WERI-Rb-1 (cell line): ENCODE results near the gene CD24.
A peak's percentile ranks its signal among the peaks of the same experiment; 100 is the strongest.
"Not testable (repeated sequence)": the region's sequence is repeated elsewhere in the genome, so short reads cannot be mapped to it uniquely, and the experiment has no call there.

Experiments used
- DNase-seq: peaks from one replicate; pipeline ENCODE4 v3.0.0-alpha.2; 2020
- H3K27ac ChIP-seq: fragments of 250-450 bp; sonication (Bioruptor Pico); 2 replicates; pipeline ENCODE4 v1.5.1; 2020; ENCODE audit warnings: mild to moderate bottlenecking, moderate library complexity
- H3K27me3 ChIP-seq: fragments of 250-450 bp; sonication (Bioruptor Pico); 2 replicates; pipeline ENCODE4 v1.5.1; 2021; ENCODE audit warnings: mild to moderate bottlenecking, low read depth, moderate library complexity; ENCODE audit not compliant: insufficient read depth, severe bottlenecking
- H3K36me3 ChIP-seq: fragments of 250-450 bp; sonication (Bioruptor Pico); 2 replicates; pipeline ENCODE4 v1.5.1; 2020; ENCODE audit warnings: mild to moderate bottlenecking, moderate library complexity
- H3K4me3 ChIP-seq: 2 replicates; pipeline ENCODE4 v1.5.1; 2011; ENCODE audit warnings: low read depth, mild to moderate bottlenecking, control low read depth, low read length
- H3K9me3 ChIP-seq: fragments of 250-450 bp; sonication (Bioruptor Pico); 2 replicates; pipeline ENCODE4 v1.5.1; 2021; ENCODE audit warnings: mild to moderate bottlenecking, moderate library complexity; ENCODE audit not compliant: severe bottlenecking
- TF ChIP-seq, protein P1 (sequence below): IDR thresholded peaks from 2 replicates; pipeline ENCODE4 v1.5.1; 2011; ENCODE audit warnings: low read depth, mild to moderate bottlenecking, control low read depth, inconsistent platforms, low read length

CD24 gene, protein sequence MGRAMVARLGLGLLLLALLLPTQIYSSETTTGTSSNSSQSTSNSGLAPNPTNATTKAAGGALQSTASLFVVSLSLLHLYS

DNA sequence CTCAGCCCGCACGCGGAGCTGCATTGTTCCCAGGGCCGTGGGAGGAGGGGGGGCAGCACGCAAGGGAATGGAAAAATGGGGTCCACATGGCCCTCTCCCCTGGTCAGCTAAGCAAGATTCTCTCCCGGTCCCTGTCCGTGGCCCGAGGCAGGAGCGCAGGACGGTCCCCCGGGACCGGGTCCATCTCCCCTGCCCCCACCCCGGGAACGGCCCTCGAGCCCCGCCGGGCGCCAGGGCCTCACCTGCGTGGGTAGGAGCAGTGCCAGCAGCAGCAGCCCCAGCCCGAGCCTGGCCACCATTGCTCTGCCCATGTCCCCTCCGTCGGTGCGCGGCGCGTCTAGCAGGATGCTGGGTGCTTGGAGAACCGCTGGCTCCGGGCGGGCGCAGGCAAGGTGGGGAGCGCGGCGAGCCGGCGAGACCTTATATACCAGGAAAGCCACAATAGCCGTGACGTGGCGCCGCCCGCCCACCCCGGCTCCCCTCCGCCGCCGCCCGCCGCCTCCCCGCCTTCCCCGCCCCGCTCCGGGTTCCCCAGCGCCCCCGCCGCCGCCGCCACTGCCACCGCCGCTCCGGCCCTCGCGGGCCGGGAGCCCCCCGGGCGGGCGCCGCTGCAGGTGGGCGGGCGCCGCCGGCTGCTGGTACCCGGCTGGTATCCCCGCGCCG is at the start of gene CD24:
TSS of gene CD24 (minus strand) at position 394 of the 663 bp plus-strand sequence. CDS start at position 311, 83 bp downstream.
- Histone ChIP-seq H3K27ac (peak within 1 kb of the TSS; percentile 70), H3K4me3 (peak within 1 kb of the TSS; percentile 86)
- DNase-seq: peak; percentile 57

DNA sequence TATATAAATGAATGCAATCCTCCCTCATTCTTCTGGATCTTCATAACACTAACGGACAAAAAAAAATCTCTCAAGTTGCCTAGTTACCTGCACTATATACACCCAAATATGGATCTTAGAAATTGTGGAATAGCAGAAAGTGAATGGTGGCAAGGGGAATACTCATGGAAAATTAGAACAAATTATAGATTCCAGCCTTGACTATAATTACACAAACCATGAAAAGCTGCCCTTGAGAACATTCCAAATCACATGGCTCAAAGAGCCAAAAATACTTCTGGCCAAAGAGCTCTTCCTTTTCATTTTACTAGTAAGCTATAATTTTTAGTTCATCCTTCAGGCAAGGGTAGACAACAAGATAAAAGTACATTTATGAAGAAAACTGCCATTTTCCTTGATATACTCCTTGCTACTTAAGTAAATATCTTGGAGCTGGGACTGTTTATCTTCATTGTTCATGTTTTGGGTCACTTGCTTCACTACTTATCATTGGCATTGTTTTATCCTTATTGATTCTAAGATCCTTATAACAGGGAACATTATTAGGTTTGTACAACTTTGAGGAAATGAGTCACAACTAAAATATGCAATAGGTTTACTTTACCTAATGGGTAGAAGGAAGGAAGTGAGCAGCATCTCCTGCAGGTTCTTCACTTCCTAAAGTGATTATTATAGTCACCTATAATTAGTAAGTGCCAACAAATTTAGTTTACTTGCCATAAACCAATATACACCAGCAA is 47.1 kb upstream of the CD24 start:
- no peak for DNase-seq
- no peaks in the 10 kb centered on the region for H3K36me3 ChIP-seq
- no peaks in the 10 kb centered on the region for H3K9me3 ChIP-seq
- no peaks in the 10 kb centered on the region for H3K27me3 ChIP-seq
- H3K27ac ChIP-seq: no peak overlapping the region
- no peak overlapping the region for H3K4me3 ChIP-seq
- TF ChIP-seq, protein P1, sequence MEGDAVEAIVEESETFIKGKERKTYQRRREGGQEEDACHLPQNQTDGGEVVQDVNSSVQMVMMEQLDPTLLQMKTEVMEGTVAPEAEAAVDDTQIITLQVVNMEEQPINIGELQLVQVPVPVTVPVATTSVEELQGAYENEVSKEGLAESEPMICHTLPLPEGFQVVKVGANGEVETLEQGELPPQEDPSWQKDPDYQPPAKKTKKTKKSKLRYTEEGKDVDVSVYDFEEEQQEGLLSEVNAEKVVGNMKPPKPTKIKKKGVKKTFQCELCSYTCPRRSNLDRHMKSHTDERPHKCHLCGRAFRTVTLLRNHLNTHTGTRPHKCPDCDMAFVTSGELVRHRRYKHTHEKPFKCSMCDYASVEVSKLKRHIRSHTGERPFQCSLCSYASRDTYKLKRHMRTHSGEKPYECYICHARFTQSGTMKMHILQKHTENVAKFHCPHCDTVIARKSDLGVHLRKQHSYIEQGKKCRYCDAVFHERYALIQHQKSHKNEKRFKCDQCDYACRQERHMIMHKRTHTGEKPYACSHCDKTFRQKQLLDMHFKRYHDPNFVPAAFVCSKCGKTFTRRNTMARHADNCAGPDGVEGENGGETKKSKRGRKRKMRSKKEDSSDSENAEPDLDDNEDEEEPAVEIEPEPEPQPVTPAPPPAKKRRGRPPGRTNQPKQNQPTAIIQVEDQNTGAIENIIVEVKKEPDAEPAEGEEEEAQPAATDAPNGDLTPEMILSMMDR: no peak

More for the DNA sequence above, at the start of gene CD24:
- peaks cover 4% of the 10 kb centered on the region for H3K27me3 ChIP-seq
- no peaks in the 10 kb centered on the region for H3K36me3 ChIP-seq
- TF ChIP-seq, protein P1: no peak
- H3K9me3 ChIP-seq: no peaks in the 10 kb centered on the region

DNA sequence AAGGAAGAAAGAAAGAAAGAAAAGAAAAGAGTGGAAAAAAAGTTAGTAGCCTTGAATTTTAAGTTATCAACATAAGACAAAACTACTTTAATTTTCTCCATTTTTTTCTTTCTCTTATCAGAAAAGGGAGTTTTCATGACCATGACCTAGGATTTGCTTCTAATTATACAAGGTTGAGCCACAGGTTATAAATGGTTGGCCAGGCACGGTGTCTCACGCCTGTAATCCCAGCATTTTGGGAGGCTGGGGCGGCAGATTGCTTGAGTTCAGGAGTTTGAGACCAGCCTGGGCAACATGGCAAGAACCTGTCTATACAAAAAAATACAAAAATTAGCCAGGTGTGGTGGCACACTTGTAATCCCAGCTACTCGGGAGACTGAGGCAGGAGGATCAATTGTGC is 45.7 kb upstream of the CD24 start:
- Histone ChIP-seq H3K36me3 (no peaks in the 10 kb centered on the region), H3K4me3 (no peak overlapping the region), H3K9me3 (no peaks in the 10 kb centered on the region), H3K27me3 (no peaks in the 10 kb centered on the region), H3K27ac (no peak overlapping the region)
- TF ChIP-seq, protein P1: no peak
- DNase-seq: no peak

DNA sequence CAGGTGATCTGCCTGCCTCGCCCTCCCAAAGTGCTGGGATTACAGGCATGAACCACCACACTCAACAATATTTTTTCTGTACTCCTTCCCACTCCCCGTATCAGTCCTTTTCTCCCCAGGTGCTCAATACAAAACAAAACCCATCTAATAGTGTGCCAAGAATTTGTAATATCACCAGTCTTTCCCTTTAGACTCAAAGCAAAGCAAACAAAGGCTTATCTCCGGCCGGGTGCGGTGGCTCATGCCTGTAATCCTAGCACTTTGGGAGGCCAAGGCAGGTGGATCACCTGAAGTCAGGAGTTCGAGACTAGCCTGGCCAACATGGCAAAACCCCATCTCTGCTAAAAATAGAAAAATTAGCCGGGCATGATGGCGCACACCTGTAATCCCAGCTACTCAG is 45.1 kb upstream of the CD24 start:
- not testable (repeated sequence) for DNase-seq, H3K27me3 ChIP-seq, H3K4me3 ChIP-seq, H3K27ac ChIP-seq, H3K9me3 ChIP-seq, H3K36me3 ChIP-seq

DNA sequence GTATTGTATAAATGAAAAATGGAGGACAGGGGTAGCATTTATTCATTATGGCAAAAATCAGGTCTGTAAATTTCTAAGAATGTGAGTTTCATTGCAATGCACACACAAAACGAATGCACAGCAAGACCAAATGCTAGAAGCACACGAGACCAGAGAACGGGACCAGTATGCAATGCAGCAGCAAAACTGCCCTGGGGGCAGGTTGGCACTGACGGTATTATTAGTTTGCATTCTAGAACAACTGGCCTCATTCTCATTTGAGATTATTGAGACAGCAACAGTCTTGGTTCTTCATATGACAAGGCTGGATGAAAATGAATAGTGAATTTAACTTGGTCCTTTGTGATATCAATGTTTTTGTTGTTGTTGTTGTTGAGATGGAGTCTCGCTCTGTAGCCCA is 44.5 kb upstream of the CD24 start:
- no peak for DNase-seq
- no peak overlapping the region for H3K27ac ChIP-seq
- H3K36me3 ChIP-seq: no peaks in the 10 kb centered on the region
- H3K4me3 ChIP-seq: no peak overlapping the region
- TF ChIP-seq, protein P1: no peak
- H3K9me3 ChIP-seq: no peaks in the 10 kb centered on the region
- H3K27me3 ChIP-seq: no peaks in the 10 kb centered on the region

DNA sequence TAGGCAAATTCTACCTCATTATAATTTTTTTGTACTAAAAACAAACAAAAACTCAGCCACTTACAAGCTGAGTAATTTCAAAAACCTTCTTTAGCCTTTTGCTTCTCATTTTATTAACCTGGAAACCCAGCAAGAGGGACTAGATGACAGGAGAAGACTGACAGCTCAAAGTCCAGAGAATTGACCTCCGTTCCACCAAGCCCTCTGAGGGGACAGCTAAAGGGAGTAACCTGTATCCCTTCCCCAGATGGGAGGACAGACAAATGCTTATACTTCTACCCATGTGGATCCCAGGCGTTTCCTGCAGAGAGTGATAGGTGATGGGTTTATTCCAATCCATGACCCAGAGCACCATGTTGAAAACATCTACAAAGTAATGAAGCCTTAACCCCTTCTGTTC is 35.0 kb upstream of the CD24 start:
- Histone ChIP-seq H3K27ac (no peak overlapping the region), H3K4me3 (no peak overlapping the region), H3K27me3 (no peaks in the 10 kb centered on the region), H3K36me3 (no peaks in the 10 kb centered on the region), H3K9me3 (no peaks in the 10 kb centered on the region)
- DNase-seq: no peak
- TF ChIP-seq, protein P1: no peak
